Mucosa of descending colon (tissue), 3 donors: ENCODE data around the gene YARS2. TPM values are rescaled to one million over a fixed set of nuclear protein-coding genes. Genes with fewer than 3 reads are reported as not detected.
A peak's percentile ranks its signal among the peaks of the same experiment; 100 is the strongest.

Experiments used
- ATAC-seq: fragments of 200-7000 bp; cut with Tn5 transposase; one replicate; pipeline ENCODE4 v1.9.1; 2020; ENCODE audit warnings: mild to moderate bottlenecking, moderate library complexity
- DNase-seq, 3 donors: peaks; one replicate each; pipeline ENCODE4 v3.0.0-alpha.2; 2020
- H3K36me3 ChIP-seq: fragments of 200-600 bp; one replicate; pipeline ENCODE4 v1.8.0; 2021; ENCODE audit warnings: low read depth, mild to moderate bottlenecking
- H3K4me1 ChIP-seq: fragments of 200-600 bp; one replicate; pipeline ENCODE4 v1.8.0; 2021; ENCODE audit warnings: low read depth, mild to moderate bottlenecking
- H3K4me3 ChIP-seq: fragments of 200-600 bp; one replicate; pipeline ENCODE4 v1.8.0; 2021; ENCODE audit warnings: mild to moderate bottlenecking
- H3K9me3 ChIP-seq: fragments of 200-600 bp; one replicate; pipeline ENCODE4 v1.8.0; 2021; ENCODE audit warnings: mild to moderate bottlenecking
- intact Hi-C, 2 donors: fragments of 100-400 bp; cut with DNase I in 1 of 2; cut with micrococcal nuclease in 1 of 2; formaldehyde crosslinking; loops; one replicate each; pipeline versions ENCODE4 v1.11.0 to v1.11.1; 2022; cut with DNase I, micrococcal nuclease
- long read RNA-seq, 2 donors: library from polyadenylated mRNA; unstranded; transcript quantifications; one replicate each; pipeline ENCODE4 v2.0.0, GENCODE V29; 2019 to 2021
- total RNA-seq, 3 donors: library from RNA; stranded (reverse); fragmentation: NEBNext Ultra II Directional in 2 of 3; extraction: Animal tissue kit (Norgen Biotek cat#: 25700) in 2 of 3; gene quantifications; one replicate each; pipeline versions ENCODE4 v1.2.1 to v1.2.4, GENCODE V29; 2021 to 2023
- TF ChIP-seq, protein P1 (sequence below): fragments of 200-600 bp; IDR thresholded peaks from one replicate; pipeline ENCODE4 v1.8.0; 2022; ENCODE audit warnings: antibody characterized with exemption, mild to moderate bottlenecking
- donor health status: DM: no; HTN: no; CAD: no; lungs with moderate emphysema.
- donor health status: DM: no; HTN: no; CAD: no.
- donor health status: DM: no; HTN: yes; CAD: no.

YARS2 gene
- total RNA-seq = 10 to 100 TPM; 11.7 to 13.4 (median 12.0) TPM
- long read RNA-seq, donor 1, transcript YARS2-201 (5 exons, 2,122 nt) = major isoform, 10 of 13 reads
- long read RNA-seq, donor 1, partial matches to known transcripts = 0 of 13 reads
- long read RNA-seq, donor 1, other reads (novel, unspliced or antisense) = 3 of 13 reads
- long read RNA-seq, donor 2, transcript YARS2-201 (5 exons, 2,122 nt) = major isoform, 15 of 17 reads
- long read RNA-seq, donor 2, partial matches to known transcripts = 0 of 17 reads
- long read RNA-seq, donor 2, other reads (novel, unspliced or antisense) = 2 of 17 reads

- TF ChIP-seq, protein P1, sequence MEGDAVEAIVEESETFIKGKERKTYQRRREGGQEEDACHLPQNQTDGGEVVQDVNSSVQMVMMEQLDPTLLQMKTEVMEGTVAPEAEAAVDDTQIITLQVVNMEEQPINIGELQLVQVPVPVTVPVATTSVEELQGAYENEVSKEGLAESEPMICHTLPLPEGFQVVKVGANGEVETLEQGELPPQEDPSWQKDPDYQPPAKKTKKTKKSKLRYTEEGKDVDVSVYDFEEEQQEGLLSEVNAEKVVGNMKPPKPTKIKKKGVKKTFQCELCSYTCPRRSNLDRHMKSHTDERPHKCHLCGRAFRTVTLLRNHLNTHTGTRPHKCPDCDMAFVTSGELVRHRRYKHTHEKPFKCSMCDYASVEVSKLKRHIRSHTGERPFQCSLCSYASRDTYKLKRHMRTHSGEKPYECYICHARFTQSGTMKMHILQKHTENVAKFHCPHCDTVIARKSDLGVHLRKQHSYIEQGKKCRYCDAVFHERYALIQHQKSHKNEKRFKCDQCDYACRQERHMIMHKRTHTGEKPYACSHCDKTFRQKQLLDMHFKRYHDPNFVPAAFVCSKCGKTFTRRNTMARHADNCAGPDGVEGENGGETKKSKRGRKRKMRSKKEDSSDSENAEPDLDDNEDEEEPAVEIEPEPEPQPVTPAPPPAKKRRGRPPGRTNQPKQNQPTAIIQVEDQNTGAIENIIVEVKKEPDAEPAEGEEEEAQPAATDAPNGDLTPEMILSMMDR = no peak
- DNase-seq (peak; percentile 90 to 97 (median 95)), ATAC-seq (peak; percentile 97)
- intact Hi-C loops = loop anchor here in 1 of 2 donors (10.0 kb wide), 1 partner anchor 159 kb away; no protein-coding TSS in a partner anchor
- no peaks in the 10 kb centered on the region for H3K9me3 ChIP-seq
- H3K4me3 ChIP-seq = peak within 1 kb of the TSS; percentile 75
- peaks cover 20% of the 10 kb centered on the region for H3K4me1 ChIP-seq
- H3K36me3 ChIP-seq = no peaks in the 10 kb centered on the region
These were observed at the start of gene YARS2 for GRCh38 chr12:32755654-32756475. TSS of gene YARS2 (minus strand) at chr12:32755897. CDS start at chr12:32755874, 23 bp downstream.

DNA sequence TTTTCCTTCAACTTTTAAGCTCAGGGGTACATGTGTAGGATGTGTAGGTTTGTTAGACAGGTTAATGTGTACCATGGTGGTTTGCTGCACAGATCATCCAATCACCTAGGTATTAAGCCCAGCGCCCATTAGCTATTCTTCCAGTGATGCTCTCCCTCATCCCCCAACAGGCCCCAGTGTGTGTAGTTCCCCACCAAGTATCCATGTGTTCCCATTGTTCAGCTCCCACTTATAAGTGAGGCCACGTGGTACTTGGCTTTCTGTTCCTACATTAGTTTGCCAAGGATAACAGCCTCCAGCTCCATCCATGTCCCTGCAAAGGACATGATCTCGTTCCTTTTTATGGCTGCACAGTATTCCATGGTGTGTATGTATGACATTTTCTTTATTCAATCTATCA is 48.6 kb upstream of the YARS2 start:
- intact Hi-C loops = no loop called here
- TF ChIP-seq, protein P1 = no peak
- Histone ChIP-seq H3K9me3 (no peaks in the 10 kb centered on the region), H3K4me3 (no peak overlapping the region), H3K4me1 (no peaks in the 10 kb centered on the region), H3K36me3 (no peaks in the 10 kb centered on the region)
- DNase-seq (no peak), ATAC-seq (no peak)

DNA sequence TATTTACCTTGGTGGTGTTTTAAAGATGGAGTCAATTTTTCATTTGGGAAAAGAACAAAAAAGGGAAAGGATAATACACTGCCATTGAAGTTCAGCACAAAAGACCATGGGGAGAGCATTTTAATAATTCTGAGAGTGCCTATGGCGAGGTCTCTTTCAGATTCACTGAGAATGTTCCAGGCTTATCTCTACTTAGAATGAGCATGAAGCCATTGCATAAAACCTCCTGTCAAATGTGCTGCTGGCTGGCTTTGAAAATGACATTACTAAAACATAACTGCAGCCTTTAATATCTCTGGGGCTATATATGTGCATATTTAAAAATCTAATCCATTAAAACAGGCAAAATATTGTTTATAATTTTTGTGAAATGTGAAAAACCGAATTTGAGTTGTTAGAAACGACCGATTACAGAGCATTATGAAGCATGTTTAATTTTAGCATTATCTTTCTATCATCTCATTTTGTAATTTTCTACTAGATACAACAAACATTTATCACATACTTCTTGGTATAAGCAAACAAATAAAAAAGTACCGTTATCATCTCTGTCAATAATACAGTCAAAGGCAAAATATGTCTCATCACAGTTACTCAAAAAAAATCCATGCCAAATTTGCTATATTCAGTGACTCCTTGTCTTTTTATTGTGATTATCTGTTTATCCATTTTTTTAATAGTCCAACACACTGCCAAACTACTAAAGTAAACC is 45.7 kb upstream of the YARS2 start:
- no peaks in the 10 kb centered on the region for H3K9me3 ChIP-seq
- ATAC-seq (no peak), DNase-seq (no peak)
- TF ChIP-seq, protein P1 = no peak
- no peaks in the 10 kb centered on the region for H3K4me1 ChIP-seq
- no peaks in the 10 kb centered on the region for H3K36me3 ChIP-seq
- no peak overlapping the region for H3K4me3 ChIP-seq
- intact Hi-C loops = no loop called here

DNA sequence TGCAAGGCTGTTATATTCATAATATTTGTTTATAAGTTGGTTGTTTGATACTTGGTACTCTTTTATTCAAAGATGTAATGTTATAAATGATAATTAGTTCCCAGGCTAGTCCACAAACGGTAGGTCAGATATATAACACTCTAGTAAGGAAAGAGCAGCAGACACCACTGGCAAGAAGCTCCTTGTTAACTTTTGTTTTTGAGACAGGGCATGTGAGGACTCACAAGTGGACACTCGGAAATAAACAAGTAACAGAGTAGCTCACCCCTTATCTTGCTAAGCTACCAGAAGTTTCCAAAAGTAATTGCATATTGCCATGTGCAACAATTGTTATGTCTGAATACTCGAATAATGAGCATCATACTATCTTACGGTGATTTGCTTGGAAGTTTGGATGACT is 38.6 kb upstream of the YARS2 start:
- Histone ChIP-seq H3K4me3 (no peak overlapping the region), H3K9me3 (no peaks in the 10 kb centered on the region), H3K36me3 (no peaks in the 10 kb centered on the region), H3K4me1 (no peaks in the 10 kb centered on the region)
- ATAC-seq (no peak), DNase-seq (no peak)
- TF ChIP-seq, protein P1 = no peak
- intact Hi-C loops = no loop called here

DNA sequence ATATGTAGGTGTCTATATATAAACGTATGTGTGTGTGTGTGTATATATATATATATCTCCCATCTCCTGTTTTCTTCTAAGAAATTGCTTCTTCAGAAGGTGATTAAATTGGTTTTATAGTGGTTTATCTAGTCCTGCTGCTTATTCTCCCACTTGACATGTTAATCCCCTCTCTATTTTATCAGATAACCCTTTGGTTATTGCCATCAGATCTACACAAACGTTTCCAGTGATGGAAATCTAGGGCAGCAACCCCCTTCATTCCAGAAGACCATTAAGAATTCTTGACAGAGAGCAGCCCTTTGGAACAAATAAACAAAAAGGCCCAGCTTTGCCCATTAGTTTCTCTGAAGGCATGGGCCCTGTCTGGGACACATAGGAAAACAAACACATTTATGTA is 34.2 kb upstream of the YARS2 start:
- H3K4me3 ChIP-seq = no peak overlapping the region
- TF ChIP-seq, protein P1 = no peak
- no peak for DNase-seq
- no peak for ATAC-seq
- no peaks in the 10 kb centered on the region for H3K4me1 ChIP-seq
- no peaks in the 10 kb centered on the region for H3K9me3 ChIP-seq
- no peaks in the 10 kb centered on the region for H3K36me3 ChIP-seq
- intact Hi-C loops = no loop called here
